Fibroblast of the aortic adventitia (primary cell): Measurements from ENCODE around the gene PDK4. TPM values are rescaled to one million over a fixed set of nuclear protein-coding genes. Genes with fewer than 3 reads are reported as not detected.

ENCODE experiments used
- DNase-seq: peaks from one replicate; pipeline ENCODE4 v3.0.0-alpha.2; 2010; ENCODE audit warnings: low read depth
- H3K4me3 ChIP-seq: 2 replicates; pipeline ENCODE4 v1.5.1; 2011; ENCODE audit warnings: low read depth, mild to moderate bottlenecking, control low read depth, low read length, moderate library complexity
- total RNA-seq: library from RNA; depleted of rRNA; stranded (reverse); fragments of >200 nt; gene quantifications from 2 replicates; pipeline ENCODE4 v1.2.3, GENCODE V29; 2012; ENCODE audit warnings: low replicate concordance
- TF ChIP-seq, protein P1 (sequence below): IDR thresholded peaks from 2 replicates; pipeline ENCODE4 v1.5.1; 2011; ENCODE audit warnings: mild to moderate bottlenecking, low read length, control low read depth, inconsistent platforms; ENCODE audit not compliant: insufficient read depth

The PDK4 gene
- total RNA-seq, 1 donor, result 0.72 TPM

DNA sequence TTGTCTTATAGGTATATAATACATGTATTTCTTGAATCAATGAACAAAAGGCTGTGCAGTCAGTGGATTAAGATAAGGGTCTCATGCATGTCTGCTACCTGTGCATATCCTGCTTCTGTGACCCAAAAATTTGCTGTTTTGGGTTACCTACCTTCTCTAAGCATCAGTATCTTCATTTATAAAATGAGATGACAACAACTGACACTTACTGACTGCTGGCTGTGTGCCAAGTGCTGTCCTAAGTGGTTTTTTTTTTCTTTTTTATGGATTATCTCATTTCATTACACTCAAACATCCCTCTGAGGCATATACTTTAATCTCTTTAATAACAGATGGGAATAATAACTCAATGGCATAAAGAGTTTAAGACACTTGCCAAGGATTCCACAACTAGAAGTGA is 2.1 kb downstream of the PDK4 start:
- no peak overlapping the region for H3K4me3 ChIP-seq
- TF ChIP-seq, protein P1, sequence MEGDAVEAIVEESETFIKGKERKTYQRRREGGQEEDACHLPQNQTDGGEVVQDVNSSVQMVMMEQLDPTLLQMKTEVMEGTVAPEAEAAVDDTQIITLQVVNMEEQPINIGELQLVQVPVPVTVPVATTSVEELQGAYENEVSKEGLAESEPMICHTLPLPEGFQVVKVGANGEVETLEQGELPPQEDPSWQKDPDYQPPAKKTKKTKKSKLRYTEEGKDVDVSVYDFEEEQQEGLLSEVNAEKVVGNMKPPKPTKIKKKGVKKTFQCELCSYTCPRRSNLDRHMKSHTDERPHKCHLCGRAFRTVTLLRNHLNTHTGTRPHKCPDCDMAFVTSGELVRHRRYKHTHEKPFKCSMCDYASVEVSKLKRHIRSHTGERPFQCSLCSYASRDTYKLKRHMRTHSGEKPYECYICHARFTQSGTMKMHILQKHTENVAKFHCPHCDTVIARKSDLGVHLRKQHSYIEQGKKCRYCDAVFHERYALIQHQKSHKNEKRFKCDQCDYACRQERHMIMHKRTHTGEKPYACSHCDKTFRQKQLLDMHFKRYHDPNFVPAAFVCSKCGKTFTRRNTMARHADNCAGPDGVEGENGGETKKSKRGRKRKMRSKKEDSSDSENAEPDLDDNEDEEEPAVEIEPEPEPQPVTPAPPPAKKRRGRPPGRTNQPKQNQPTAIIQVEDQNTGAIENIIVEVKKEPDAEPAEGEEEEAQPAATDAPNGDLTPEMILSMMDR, result no peak
- no peak for DNase-seq

DNA sequence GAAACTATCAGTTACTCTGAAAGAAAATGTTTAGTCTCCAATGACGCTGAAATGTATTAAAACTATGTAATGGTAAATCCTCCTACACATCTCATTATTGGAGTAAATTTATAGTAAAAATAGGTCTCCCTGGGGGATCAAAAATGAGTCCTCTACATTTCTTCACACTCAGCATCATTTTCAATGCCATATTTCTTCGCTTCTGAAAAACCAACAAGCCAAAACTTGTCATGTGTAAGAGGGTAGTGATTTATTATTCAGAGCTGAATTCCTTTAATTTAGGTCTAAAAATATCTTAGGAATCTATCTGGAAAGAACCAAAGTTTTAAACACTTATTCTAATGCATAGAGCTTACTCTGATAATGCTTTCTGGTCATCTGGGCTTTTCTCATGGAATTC is 3.0 kb downstream of the PDK4 start:
- TF ChIP-seq, protein P1, result no peak
- DNase-seq, result no peak
- no peak overlapping the region for H3K4me3 ChIP-seq

DNA sequence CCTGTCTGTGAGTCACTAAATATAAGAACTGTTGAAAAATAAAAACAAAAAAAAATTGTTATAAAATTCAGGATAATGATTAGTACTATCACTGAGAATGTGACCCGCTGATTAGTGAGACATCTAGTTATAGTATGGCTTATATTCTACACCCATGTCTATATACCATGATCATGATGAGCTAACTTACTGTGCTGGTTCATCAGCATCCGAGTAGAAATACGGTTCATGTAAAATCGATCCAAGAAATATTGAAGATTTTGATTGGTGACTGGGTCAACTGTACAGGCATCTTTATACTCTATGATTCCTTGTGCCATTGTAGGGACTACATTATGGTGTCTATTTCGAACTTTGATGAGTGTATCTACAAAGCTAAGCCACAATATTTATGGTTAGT is 3.7 kb downstream of the PDK4 start:
- H3K4me3 ChIP-seq, result no peak overlapping the region
- no peak for DNase-seq
- TF ChIP-seq, protein P1, result no peak

DNA sequence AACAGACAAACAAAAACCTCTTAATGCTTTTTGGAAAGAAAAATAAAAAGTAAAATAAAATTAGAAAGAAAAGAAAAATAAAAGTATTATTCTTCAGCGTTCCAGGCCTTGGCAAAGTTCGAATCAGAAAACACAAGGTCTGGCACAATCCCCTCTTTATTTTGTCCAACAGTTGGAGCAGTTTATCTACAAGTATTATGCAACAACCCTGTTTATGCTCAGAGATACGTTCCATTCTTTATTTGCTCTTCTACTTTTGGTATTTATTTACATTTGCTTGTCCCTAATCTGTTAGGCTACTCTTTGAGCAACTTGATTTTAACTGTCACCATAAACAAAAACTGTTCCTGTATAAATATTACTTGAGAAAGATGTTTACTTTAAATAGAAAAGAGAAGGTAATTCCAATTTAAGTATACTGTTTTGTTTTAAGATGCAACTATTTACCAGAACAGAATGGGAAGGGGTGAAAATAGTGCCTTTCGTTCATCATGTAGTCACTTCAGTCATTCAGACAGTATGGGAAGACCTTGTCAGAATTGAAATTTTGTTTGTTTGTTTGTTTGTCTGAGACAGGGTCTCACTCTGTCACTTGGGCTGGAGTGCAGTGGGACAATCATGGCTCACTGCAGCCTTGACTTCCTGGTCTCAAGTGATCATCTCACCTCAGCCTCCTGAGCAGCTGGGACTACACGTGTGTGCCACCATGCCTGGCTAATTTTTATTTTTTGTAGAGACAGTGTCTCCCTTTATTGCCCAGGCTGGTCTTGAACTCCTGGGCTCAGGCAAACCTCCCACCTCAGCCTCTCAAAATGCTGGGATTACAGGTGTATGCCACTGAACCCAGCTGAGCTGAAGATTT is 5.7 kb downstream of the PDK4 start:
- no peak overlapping the region for H3K4me3 ChIP-seq
- no peak for DNase-seq
- TF ChIP-seq, protein P1, result no peak

DNA sequence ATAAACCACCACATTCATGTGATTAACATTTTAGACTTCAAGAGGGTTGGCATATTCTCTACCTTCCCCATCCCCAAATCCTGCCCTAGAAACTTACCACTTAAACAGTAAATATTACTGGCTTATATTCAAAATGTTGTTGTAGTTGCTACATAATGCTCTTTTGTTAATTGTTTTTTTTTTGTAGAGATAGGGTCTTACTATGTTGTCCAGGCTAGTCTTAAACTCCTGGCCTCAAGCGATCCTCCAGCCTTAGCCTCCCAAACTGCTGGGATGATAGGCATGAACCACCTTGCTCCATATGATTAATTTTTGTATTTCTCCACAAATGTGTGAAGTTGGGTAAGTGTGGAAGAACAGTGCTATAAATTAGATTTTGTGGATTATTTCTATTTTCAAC is 6.5 kb downstream of the PDK4 start:
- DNase-seq, result no peak
- TF ChIP-seq, protein P1, result no peak
- H3K4me3 ChIP-seq, result no peak overlapping the region

DNA sequence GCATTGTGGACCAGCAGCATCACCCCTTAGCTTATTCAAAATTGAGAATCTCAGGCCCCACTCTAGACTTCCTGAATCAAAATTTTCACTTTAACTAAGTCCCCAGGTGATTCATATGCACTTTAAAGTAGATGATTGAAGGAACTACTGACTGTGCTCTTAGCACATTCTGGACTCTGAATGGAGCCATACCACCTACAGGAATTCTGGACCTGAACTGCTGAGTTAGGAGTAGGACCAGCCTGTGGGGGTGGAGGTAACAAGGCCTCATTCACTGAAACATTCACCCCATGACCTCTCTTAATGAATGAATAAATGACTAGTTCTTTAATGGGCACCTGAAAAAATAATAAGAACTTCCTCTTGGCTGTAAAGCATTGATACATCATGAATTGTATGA is 7.3 kb downstream of the PDK4 start:
- no peak overlapping the region for H3K4me3 ChIP-seq
- no peak for DNase-seq
- TF ChIP-seq, protein P1, result no peak

DNA sequence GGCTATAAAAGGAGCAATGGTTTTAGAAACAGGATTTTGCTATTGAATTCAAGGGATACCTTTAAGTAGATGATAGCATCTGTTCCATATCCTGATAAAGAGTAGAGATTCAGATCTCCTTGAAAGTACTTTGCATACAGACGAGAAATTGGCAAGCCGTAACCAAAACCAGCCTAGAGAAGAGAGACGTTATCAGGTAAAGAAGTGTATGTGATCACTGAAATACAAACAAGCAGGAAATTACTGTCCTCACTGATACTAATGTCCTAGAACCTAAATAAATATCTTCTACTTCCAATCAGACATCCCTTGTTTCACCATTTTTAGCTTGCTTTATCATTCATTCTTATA is 9.4 kb downstream of the PDK4 start:
- DNase-seq, result no peak
- TF ChIP-seq, protein P1, result no peak
- H3K4me3 ChIP-seq, result no peak overlapping the region
